SK-N-SH (cell line): Measurements from ENCODE around the gene ZNF766. TPM values are rescaled to one million over a fixed set of nuclear protein-coding genes. Genes with fewer than 3 reads are reported as not detected.

Source experiments
- CTCF ChIA-PET: fragments of 300-600, 350-600 bp; formaldehyde crosslinking; extraction: SDS; loops from one replicate; lab custom pipeline; 2021; lab: Yijun Ruan, JAX
- POLR2A ChIA-PET: fragments of 350-600 bp; sonication (Branson Sonifier 250); formaldehyde crosslinking; extraction: SDS; loops from one replicate; lab custom pipeline; 2020; ENCODE audit warnings: antibody characterized with exemption, inconsistent platforms; lab: Yijun Ruan, JAX
- DNase-seq: peaks from one replicate; pipeline ENCODE4 v3.0.0; 2012
- H2AFZ ChIP-seq: fragments of 200-600 bp; sonication (generic); 2 replicates; pipeline ENCODE4 v1.8.1; 2016; ENCODE audit warnings: antibody characterized with exemption, mild to moderate bottlenecking, low read depth
- H3F3A ChIP-seq: fragments of 200-600 bp; sonication (generic); replicated peaks from 2 replicates; pipeline ENCODE3; 2016; ENCODE audit warnings: antibody characterized with exemption, mild to moderate bottlenecking; ENCODE audit not compliant: insufficient read depth
- H3K27ac ChIP-seq, 2 experiments: fragments of 200-500 bp in 1 of 2; fragments of 200-600 bp in 1 of 2; sonication (Bioruptor generic) in 1 of 2; sonication (generic), shearing (Covaris generic) in 1 of 2; 2 replicates each; pipeline versions ENCODE4 v1.5.1 to v1.6.1; 2014 to 2016; ENCODE audit warnings: low read depth in 2 of 2, inconsistent platforms in 1 of 2, low read length in 1 of 2, mild to moderate bottlenecking in 1 of 2, mixed read lengths in 1 of 2
- H3K27me3 ChIP-seq: fragments of 200-600 bp; sonication (generic), shearing (Covaris generic); 2 replicates; pipeline ENCODE4 v1.6.1; 2016; ENCODE audit warnings: mixed run types; ENCODE audit not compliant: insufficient read depth
- H3K36me3 ChIP-seq, 2 experiments: fragments of 200-500 bp in 1 of 2; fragments of 200-600 bp in 1 of 2; sonication (Bioruptor generic) in 1 of 2; sonication (generic) in 1 of 2; replicated peaks in 1 of 2; 2 replicates each; pipeline versions ENCODE3 to v1.5.1; 2014 to 2016; ENCODE audit warnings: low read length in 1 of 2, mild to moderate bottlenecking in 1 of 2; ENCODE audit not compliant: insufficient read depth in 2 of 2, control insufficient read depth in 1 of 2
- H3K4me1 ChIP-seq, 2 experiments: fragments of 200-500 bp in 1 of 2; fragments of 200-600 bp in 1 of 2; sonication (Bioruptor generic) in 1 of 2; sonication (generic), shearing (Covaris generic) in 1 of 2; 2 replicates each; pipeline versions ENCODE4 v1.5.1 to v1.6.1; 2014 to 2016; ENCODE audit warnings: low read depth in 1 of 2, low read length in 1 of 2, mixed run types in 1 of 2; ENCODE audit not compliant: insufficient read depth in 2 of 2, control insufficient read depth in 1 of 2
- H3K4me2 ChIP-seq: fragments of 200-600 bp; sonication (generic), shearing (Covaris generic); 2 replicates; pipeline ENCODE4 v1.6.1; 2017; ENCODE audit warnings: mixed run types
- H3K4me3 ChIP-seq, 2 experiments: fragments of 200-500 bp in 1 of 2; fragments of 200-600 bp in 1 of 2; sonication (Bioruptor generic) in 1 of 2; sonication (generic), shearing (Covaris generic) in 1 of 2; 2 replicates each; pipeline versions ENCODE4 v1.5.1 to v1.8.1; 2014 to 2016; ENCODE audit warnings: low read depth in 2 of 2, inconsistent platforms in 1 of 2, low read length in 1 of 2, mild to moderate bottlenecking in 1 of 2, mixed read lengths in 1 of 2, moderate library complexity in 1 of 2
- H3K79me2 ChIP-seq: fragments of 200-600 bp; sonication (generic); 2 replicates; pipeline ENCODE4 v1.8.1; 2017; ENCODE audit warnings: mild to moderate bottlenecking; ENCODE audit not compliant: insufficient read depth
- H3K9ac ChIP-seq: fragments of 200-600 bp; sonication (generic); 2 replicates; pipeline ENCODE4 v1.6.1; 2017; ENCODE audit warnings: mixed run types
- H3K9me2 ChIP-seq: fragments of 200-600 bp; sonication (generic); 2 replicates; pipeline ENCODE4 v1.6.1; 2017; ENCODE audit warnings: mixed run types
- H3K9me3 ChIP-seq: fragments of 200-600 bp; sonication (generic); 2 replicates; pipeline ENCODE4 v1.6.1; 2017; ENCODE audit warnings: mixed run types, mild to moderate bottlenecking, moderate library complexity
- H4K20me1 ChIP-seq: fragments of 200-600 bp; sonication (generic); 2 replicates; pipeline ENCODE4 v1.6.1; 2017; ENCODE audit warnings: mild to moderate bottlenecking, mixed run types; ENCODE audit not compliant: insufficient read depth
- FOSL2 ChIP-seq: IDR thresholded peaks from 2 replicates; pipeline ENCODE4 v1.4.0; 2012; ENCODE audit warnings: low read depth, mild to moderate bottlenecking, moderate library complexity, borderline replicate concordance
- NRF1 ChIP-seq: IDR thresholded peaks from 2 replicates; pipeline ENCODE4 v1.6.1; 2012; ENCODE audit warnings: low read depth, mild to moderate bottlenecking, low read length
- RAD21 ChIP-seq: IDR thresholded peaks from 2 replicates; pipeline ENCODE4 v1.6.1; 2012; ENCODE audit warnings: mild to moderate bottlenecking, low read length
- SMC3 ChIP-seq: IDR thresholded peaks from 2 replicates; pipeline ENCODE4 v1.6.1; 2012; ENCODE audit warnings: low read depth, low read length, improper control_type of control experiment
- TAF1 ChIP-seq: IDR thresholded peaks from 2 replicates; pipeline ENCODE4 v1.6.1; 2012; ENCODE audit warnings: low read depth, mild to moderate bottlenecking, low read length, moderate library complexity, borderline replicate concordance
- USF2 ChIP-seq: fragments of 150-350 bp; IDR thresholded peaks from 2 replicates; pipeline ENCODE4 v1.6.1; 2017; ENCODE audit warnings: antibody characterized with exemption, low read length, low read depth, borderline replicate concordance
- YY1 ChIP-seq: IDR thresholded peaks from 2 replicates; pipeline ENCODE4 v1.4.0; 2012; ENCODE audit warnings: low read depth, mild to moderate bottlenecking
- WGBS: methylation state at CpG from one replicate; pipeline ENCODE4 v1.1.6; 2017; ENCODE audit warnings: low lambda C conversion rate; 5-methylcytosine and 5-hydroxymethylcytosine counted together
- polyA plus RNA-seq, 3 experiments: library from polyadenylated mRNA; depleted of rRNA; stranded (reverse); fragments of >200 nt; gene quantifications; 2 replicates each; pipeline ENCODE4 v1.2.3, GENCODE V29; 2012
- TF ChIP-seq, protein P1 (sequence below): IDR thresholded peaks from 2 replicates; pipeline ENCODE4 v1.6.1; 2012; ENCODE audit warnings: mild to moderate bottlenecking, low read depth, low read length, moderate library complexity

The ZNF766 gene
- polyA plus RNA-seq, 1 of the 3 experiments (the other 2 are of a cell fraction), result 3.9 TPM

DNA sequence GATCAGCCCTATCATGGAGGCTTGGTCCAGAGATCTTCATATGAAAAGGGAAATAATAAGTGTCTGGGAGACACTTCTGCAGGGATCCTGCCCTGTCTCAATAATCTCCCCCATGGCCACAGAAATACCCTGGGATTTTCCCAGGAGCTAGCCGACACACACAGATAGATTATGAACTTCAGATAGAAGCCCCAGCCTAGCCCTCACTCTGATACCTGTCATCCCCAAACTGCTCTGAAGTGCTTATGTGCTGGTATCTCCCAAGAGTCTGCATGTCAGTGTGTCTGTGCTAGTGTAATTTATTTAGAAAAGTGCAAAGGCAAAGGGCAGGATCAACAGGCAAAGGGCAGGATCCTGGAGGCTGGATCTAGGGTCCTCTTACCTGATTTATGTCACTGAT is 38.7 kb upstream of the ZNF766 start:
- Histone ChIP-seq H3K27me3 (no peaks in the 10 kb centered on the region), H3K27ac (no peak overlapping the region), H3K9me3 (no peaks in the 10 kb centered on the region), H2AFZ (no peak overlapping the region), H3K4me3 (no peak overlapping the region), H3K9me2 (no peaks in the 10 kb centered on the region), H3K36me3 (peaks cover 30 to 34% of the 10 kb centered on the region in 2 experiments), H3K79me2 (no peaks in the 10 kb centered on the region), H3K4me2 (no peak overlapping the region; the same call in 1 of the 2 replicates), H3K9ac (no peak overlapping the region), H3K4me1 (no peaks in the 10 kb centered on the region; a peak in 1 of 4 replicates), H4K20me1 (no peaks in the 10 kb centered on the region), H3F3A (peaks cover 21% of the 10 kb centered on the region)
- no peak for DNase-seq
- TF ChIP-seq RAD21 (no peak), YY1 (no peak), NRF1 (no peak)
- POLR2A ChIA-PET, result no interaction called here
- 57% methylated on average over 1 of the region's 1 CpG for WGBS
- CTCF ChIA-PET, result interaction anchor here (1.0 kb wide), 2 partner anchors 17 to 91 kb away, joined by 3 to 4 read pairs; partner anchors contain the start of gene ZNF616

DNA sequence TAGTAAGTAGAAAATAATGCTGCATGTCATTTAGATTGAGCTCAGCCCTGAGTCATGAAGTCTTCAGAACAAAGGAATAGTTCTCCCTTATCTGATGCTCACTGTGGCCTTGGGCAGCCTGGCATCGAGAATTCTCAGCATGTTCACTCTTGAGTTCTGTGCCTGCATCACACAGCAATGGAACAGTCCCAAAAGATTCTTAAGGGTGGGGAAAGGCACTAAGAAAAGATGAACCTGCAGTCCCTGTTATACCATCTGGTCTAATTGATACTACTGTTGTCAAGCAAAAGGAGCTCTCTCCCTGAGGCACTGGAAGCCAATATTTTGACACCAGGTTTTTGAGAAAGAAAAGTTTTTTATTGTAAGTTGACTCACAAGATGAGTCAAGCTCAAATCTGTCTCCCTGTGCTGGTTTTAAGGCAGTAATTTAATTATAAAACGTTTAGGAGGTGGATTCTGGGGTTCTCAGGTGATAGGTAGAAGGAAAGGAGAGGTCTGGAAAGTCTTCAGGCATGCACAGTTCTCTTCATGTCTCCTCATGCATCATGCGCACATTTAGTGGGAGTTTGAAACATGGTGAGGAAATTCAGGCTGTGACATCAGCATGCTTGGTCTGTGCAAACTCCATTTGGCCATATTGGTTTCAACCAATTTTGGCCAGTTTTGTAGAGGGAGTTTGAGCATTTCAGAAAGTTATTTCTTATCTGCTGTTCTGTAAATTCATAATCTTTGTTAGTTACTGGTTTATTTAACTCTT is 38.1 kb upstream of the ZNF766 start:
- Histone ChIP-seq H3F3A (peaks cover 21% of the 10 kb centered on the region), H3K9ac (no peak overlapping the region), H3K4me3 (no peak overlapping the region), H3K79me2 (no peaks in the 10 kb centered on the region), H3K4me1 (no peaks in the 10 kb centered on the region; a peak in 1 of 4 replicates), H3K4me2 (no peak overlapping the region; the same call in 1 of the 2 replicates), H4K20me1 (no peaks in the 10 kb centered on the region), H3K27me3 (no peaks in the 10 kb centered on the region), H3K27ac (no peak overlapping the region), H2AFZ (no peak overlapping the region), H3K9me2 (no peaks in the 10 kb centered on the region), H3K36me3 (peaks cover 24 to 27% of the 10 kb centered on the region in 2 experiments), H3K9me3 (no peaks in the 10 kb centered on the region)
- TF ChIP-seq, protein P1, sequence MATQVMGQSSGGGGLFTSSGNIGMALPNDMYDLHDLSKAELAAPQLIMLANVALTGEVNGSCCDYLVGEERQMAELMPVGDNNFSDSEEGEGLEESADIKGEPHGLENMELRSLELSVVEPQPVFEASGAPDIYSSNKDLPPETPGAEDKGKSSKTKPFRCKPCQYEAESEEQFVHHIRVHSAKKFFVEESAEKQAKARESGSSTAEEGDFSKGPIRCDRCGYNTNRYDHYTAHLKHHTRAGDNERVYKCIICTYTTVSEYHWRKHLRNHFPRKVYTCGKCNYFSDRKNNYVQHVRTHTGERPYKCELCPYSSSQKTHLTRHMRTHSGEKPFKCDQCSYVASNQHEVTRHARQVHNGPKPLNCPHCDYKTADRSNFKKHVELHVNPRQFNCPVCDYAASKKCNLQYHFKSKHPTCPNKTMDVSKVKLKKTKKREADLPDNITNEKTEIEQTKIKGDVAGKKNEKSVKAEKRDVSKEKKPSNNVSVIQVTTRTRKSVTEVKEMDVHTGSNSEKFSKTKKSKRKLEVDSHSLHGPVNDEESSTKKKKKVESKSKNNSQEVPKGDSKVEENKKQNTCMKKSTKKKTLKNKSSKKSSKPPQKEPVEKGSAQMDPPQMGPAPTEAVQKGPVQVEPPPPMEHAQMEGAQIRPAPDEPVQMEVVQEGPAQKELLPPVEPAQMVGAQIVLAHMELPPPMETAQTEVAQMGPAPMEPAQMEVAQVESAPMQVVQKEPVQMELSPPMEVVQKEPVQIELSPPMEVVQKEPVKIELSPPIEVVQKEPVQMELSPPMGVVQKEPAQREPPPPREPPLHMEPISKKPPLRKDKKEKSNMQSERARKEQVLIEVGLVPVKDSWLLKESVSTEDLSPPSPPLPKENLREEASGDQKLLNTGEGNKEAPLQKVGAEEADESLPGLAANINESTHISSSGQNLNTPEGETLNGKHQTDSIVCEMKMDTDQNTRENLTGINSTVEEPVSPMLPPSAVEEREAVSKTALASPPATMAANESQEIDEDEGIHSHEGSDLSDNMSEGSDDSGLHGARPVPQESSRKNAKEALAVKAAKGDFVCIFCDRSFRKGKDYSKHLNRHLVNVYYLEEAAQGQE, result no peak
- no peak for TF ChIP-seq USF2
- no peak for TF ChIP-seq FOSL2
- no peak for TF ChIP-seq TAF1
- TF ChIP-seq SMC3, result no peak
- 57% methylated on average over 3 of the region's 3 CpGs for WGBS
- no peak for DNase-seq
- POLR2A ChIA-PET, result no interaction called here
- CTCF ChIA-PET, result interaction anchor here (1.0 to 2.0 kb wide), 3 partner anchors 17 to 92 kb away, joined by 3 to 6 read pairs (median 4); partner anchors contain the start of gene ZNF616
